Small intestine (tissue), 4 donors: ENCODE data around the gene MRPL9. TPM values are rescaled to one million over a fixed set of nuclear protein-coding genes. Genes with fewer than 3 reads are reported as not detected.

Experiments
- polyA plus RNA-seq, 4 donors: library from polyadenylated mRNA; stranded (reverse) in 3 of 4; unstranded in 1 of 4; fragments of 200-250 nt in 3 of 4; fragments of 120-200 nt in 1 of 4; gene quantifications; one replicate each; pipeline versions ENCODE4 v1.2.1 to v1.2.3, GENCODE V29; 2013
- donor health status: healthy with polysubstance abuse.
- donor health status: Bipolar disorder and iron deficiency.
- donor health status: healthy.

Gene MRPL9
- polyA plus RNA-seq, 4 donors = 49.0 to 62.1 (median 51.7) TPM

Other genes with a start within 250 kb of the MRPL9 start
- gene TUFT1, start 223.2 kb downstream of the MRPL9 start, polyA plus RNA-seq = 10 to 100 TPM in 2 of 4 donors, 1 to 10 TPM in 2; 8.5 to 31.7 (median 11.5) TPM
- 10 to 100 TPM in 1 of 4 donors, 1 to 10 TPM in 3; 4.3 to 19.2 (median 7.0) TPM for gene SNX27, start 151.4 kb downstream of the MRPL9 start, polyA plus RNA-seq
- gene CELF3, start 46.7 kb downstream of the MRPL9 start, polyA plus RNA-seq = 10 to 100 TPM in 1 of 4 donors, 1 to 10 TPM in 2, under 1 TPM in 1; 0.89 to 55.1 (median 4.0) TPM
- 10 to 100 TPM in 1 of 4 donors, 1 to 10 TPM in 1, not detected in 2; 1.6 to 14.8 TPM for gene RIIAD1, start 42.0 kb downstream of the MRPL9 start, polyA plus RNA-seq
- 1 to 10 TPM in 3 of 4 donors, under 1 TPM in 1; 0.22 to 4.2 (median 2.4) TPM for gene TDRKH, start 27.0 kb upstream of the MRPL9 start, polyA plus RNA-seq
- gene LINGO4, start 41.9 kb upstream of the MRPL9 start, polyA plus RNA-seq = under 1 TPM in 2 of 4 donors, not detected in 2; 0.15 to 0.89 TPM
- 10 to 100 TPM in 3 of 4 donors, 1 to 10 TPM in 1; 5.4 to 15.2 (median 10.8) TPM for gene RORC, start 68.3 kb upstream of the MRPL9 start, polyA plus RNA-seq
- under 1 TPM in 2 of 4 donors, not detected in 2; 0.46 to 0.62 TPM for gene C2CD4D, start 76.3 kb upstream of the MRPL9 start, polyA plus RNA-seq
- gene THEM5, start 90.2 kb upstream of the MRPL9 start, polyA plus RNA-seq = under 1 TPM in 1 of 4 donors, not detected in 3; 0.32 TPM
- 10 to 100 TPM in 2 of 4 donors, 1 to 10 TPM in 2; 5.7 to 36.3 (median 9.4) TPM for gene THEM4, start 146.0 kb upstream of the MRPL9 start, polyA plus RNA-seq
- gene S100A10, start 230.4 kb upstream of the MRPL9 start, polyA plus RNA-seq = 1,000 to 10,000 TPM in 2 of 4 donors, 100 to 1,000 TPM in 2; 547 to 1,355 (median 1,106) TPM